ENCODE measurements around the gene RCAN2.

GRCh38 chr6:46530896-46531295 is 39.6 kb upstream of the RCAN2 start:
- TF ChIP-seq CTCF (IDR thresholded peaks at IDR 0.05; ENCODE audit: insufficient read depth, low read length): no peak
- TF ChIP-seq POLR2AphosphoS5 (IDR thresholded peaks at IDR 0.05; ENCODE audit: low read depth): no peak
- TF ChIP-seq REST (IDR thresholded peaks at IDR 0.05; ENCODE audit: insufficient replicate concordance, low read depth): no peak
- no peak for TF ChIP-seq GABPA (IDR thresholded peaks at IDR 0.05; ENCODE audit: low read depth)
- TF ChIP-seq SPI1 (IDR thresholded peaks at IDR 0.05; ENCODE audit: borderline replicate concordance, low read depth): no peak

Measured in HL-60 (cell line).